Ishikawa (cell line): ENCODE data around the gene TLR3.

Experiments
- CREB1 ChIP-seq: IDR thresholded peaks from 2 replicates; pipeline ENCODE4 v1.6.1; 2012; ENCODE audit warnings: low read depth
- EP300 ChIP-seq: IDR thresholded peaks from 2 replicates; pipeline ENCODE4 v1.6.1; 2012; ENCODE audit warnings: borderline replicate concordance
- FOXM1 ChIP-seq: IDR thresholded peaks from 2 replicates; pipeline ENCODE4 v1.6.1; 2012; ENCODE audit warnings: low read depth, borderline replicate concordance
- MAX ChIP-seq: IDR thresholded peaks from 2 replicates; pipeline ENCODE4 v1.6.1; 2012
- RAD21 ChIP-seq: IDR thresholded peaks from 2 replicates; pipeline ENCODE4 v1.6.1; 2012; ENCODE audit warnings: low read depth
- REST ChIP-seq: IDR thresholded peaks from 2 replicates; pipeline ENCODE4 v1.6.1; 2012; ENCODE audit warnings: low read depth, mild to moderate bottlenecking
- TEAD4 ChIP-seq: IDR thresholded peaks from 2 replicates; pipeline ENCODE4 v1.6.1; 2012

- no peak for TF ChIP-seq TEAD4
- TF ChIP-seq MAX: no peak
- TF ChIP-seq REST: no peak
- TF ChIP-seq RAD21: no peak
- TF ChIP-seq EP300: no peak
- no peak for TF ChIP-seq CREB1
- TF ChIP-seq FOXM1: no peak
These were observed 38.6 kb upstream of the TLR3 start for GRCh38 chr4:186030399-186030775.
